H9 (cell line): ENCODE data around the gene PROSER3. TPM values are rescaled to one million over a fixed set of nuclear protein-coding genes. Genes with fewer than 3 reads are reported as not detected.

Source experiments
- DNase-seq: peaks from one replicate; pipeline ENCODE4 v3.0.0-alpha.2; 2017
- H2AFZ ChIP-seq: one replicate; pipeline ENCODE4 v1.6.1; 2013; ENCODE audit warnings: mild to moderate bottlenecking, low read length, control low read depth, moderate library complexity
- H2AK5ac ChIP-seq: 2 replicates; pipeline ENCODE4 v1.6.1; 2013; ENCODE audit warnings: low read length, control low read depth, mixed read lengths; ENCODE audit not compliant: insufficient read length
- H2BK120ac ChIP-seq: one replicate; pipeline ENCODE4 v1.6.1; 2013; ENCODE audit warnings: low read depth, mild to moderate bottlenecking, low read length, control low read depth, inconsistent platforms; ENCODE audit not compliant: poor library complexity, severe bottlenecking
- H2BK12ac ChIP-seq: 2 replicates; pipeline ENCODE4 v1.6.1; 2013; ENCODE audit warnings: low read length, control low read depth, mixed read lengths, low read depth; ENCODE audit not compliant: insufficient read length
- H2BK15ac ChIP-seq: 2 replicates; pipeline ENCODE4 v1.6.1; 2013; ENCODE audit warnings: low read depth, low read length, control low read depth
- H2BK20ac ChIP-seq: one replicate; pipeline ENCODE4 v1.6.1; 2013; ENCODE audit warnings: low read depth, mild to moderate bottlenecking, low read length, control low read depth, inconsistent platforms; ENCODE audit not compliant: poor library complexity, severe bottlenecking
- H2BK5ac ChIP-seq: 2 replicates; pipeline ENCODE4 v1.6.1; 2013; ENCODE audit warnings: low read length, control low read depth, mixed read lengths; ENCODE audit not compliant: insufficient read length
- H3K14ac ChIP-seq: 2 replicates; pipeline ENCODE4 v1.6.1; 2013; ENCODE audit warnings: low read length, control low read depth; ENCODE audit not compliant: insufficient read depth
- H3K18ac ChIP-seq: 2 replicates; pipeline ENCODE4 v1.6.1; 2013; ENCODE audit warnings: low read depth, mild to moderate bottlenecking, mixed read lengths, low read length, control low read depth; ENCODE audit not compliant: insufficient read length
- H3K23ac ChIP-seq: 2 replicates; pipeline ENCODE4 v1.6.1; 2013; ENCODE audit warnings: low read length, control low read depth, mixed read lengths, low read depth; ENCODE audit not compliant: insufficient read length
- H3K23me2 ChIP-seq: 2 replicates; pipeline ENCODE4 v1.6.1; 2013; ENCODE audit warnings: low read depth, mild to moderate bottlenecking, mixed read lengths, low read length, control low read depth; ENCODE audit not compliant: insufficient read length, poor library complexity, severe bottlenecking
- H3K27ac ChIP-seq: 2 replicates; pipeline ENCODE4 v1.5.1; 2013; ENCODE audit warnings: low read length, control low read depth, mixed read lengths, low read depth; ENCODE audit not compliant: insufficient read length
- H3K27me3 ChIP-seq: 2 replicates; pipeline ENCODE4 v1.6.1; 2013; ENCODE audit warnings: low read length, control low read depth, inconsistent platforms; ENCODE audit not compliant: insufficient read depth
- H3K4ac ChIP-seq: 2 replicates; pipeline ENCODE4 v1.6.1; 2013; ENCODE audit warnings: low read depth, mild to moderate bottlenecking, control low read depth, inconsistent platforms, low read length, moderate library complexity
- H3K4me1 ChIP-seq: 2 replicates; pipeline ENCODE4 v1.6.1; 2013; ENCODE audit warnings: low read length, control low read depth, inconsistent platforms; ENCODE audit not compliant: insufficient read depth
- H3K4me2 ChIP-seq: 2 replicates; pipeline ENCODE4 v1.6.1; 2013; ENCODE audit warnings: low read length, control low read depth, mixed read lengths; ENCODE audit not compliant: insufficient read length, insufficient read depth
- H3K56ac ChIP-seq: 2 replicates; pipeline ENCODE4 v1.6.1; 2013; ENCODE audit warnings: low read depth, mild to moderate bottlenecking, mixed read lengths, low read length, control low read depth; ENCODE audit not compliant: insufficient read length
- H3K79me1 ChIP-seq: 2 replicates; pipeline ENCODE4 v1.6.1; 2013; ENCODE audit warnings: low read depth, mild to moderate bottlenecking, moderate library complexity, low read length, control low read depth, inconsistent platforms; ENCODE audit not compliant: insufficient read depth, poor library complexity, severe bottlenecking
- H3K79me2 ChIP-seq: 2 replicates; pipeline ENCODE4 v1.6.1; 2013; ENCODE audit warnings: low read length, control low read depth, inconsistent platforms; ENCODE audit not compliant: insufficient read depth
- H3K9ac ChIP-seq: 2 replicates; pipeline ENCODE4 v1.6.1; 2013; ENCODE audit warnings: low read length, control low read depth, mixed read lengths; ENCODE audit not compliant: insufficient read length; ENCODE audit errors: extremely low read depth
- H3K9me3 ChIP-seq: one replicate; pipeline ENCODE4 v1.6.1; 2013; ENCODE audit warnings: low read depth, low read length, inconsistent platforms; ENCODE audit not compliant: control insufficient read depth
- H3T11ph ChIP-seq: one replicate; pipeline ENCODE4 v1.6.1; 2013; ENCODE audit warnings: mild to moderate bottlenecking, low read length, control low read depth, inconsistent platforms
- H4K20me1 ChIP-seq: one replicate; pipeline ENCODE4 v1.6.1; 2013; ENCODE audit not compliant: control insufficient read depth, insufficient read length, insufficient read depth
- H4K5ac ChIP-seq: 2 replicates; pipeline ENCODE4 v1.6.1; 2013; ENCODE audit warnings: low read depth, mild to moderate bottlenecking, mixed read lengths, low read length, control low read depth; ENCODE audit not compliant: insufficient read length
- H4K8ac ChIP-seq: replicated peaks from 2 replicates; pipeline ENCODE4 v1.6.1; 2013; ENCODE audit warnings: low read length, control low read depth, mixed read lengths, low read depth; ENCODE audit not compliant: insufficient read length
- H4K91ac ChIP-seq: 2 replicates; pipeline ENCODE4 v1.6.1; 2013; ENCODE audit warnings: low read depth, mild to moderate bottlenecking, moderate library complexity, mixed read lengths, low read length, control low read depth; ENCODE audit not compliant: insufficient read length
- H3K27ac Mint-ChIP-seq, 3 experiments: 2 replicates in 2 of 3; 3 replicates in 1 of 3; pipeline ENCODE4 v1.8.0; 2020 to 2021; ENCODE audit warnings: mixed read lengths in 3 of 3, mild to moderate bottlenecking in 1 of 3, moderate library complexity in 1 of 3
- H3K27me3 Mint-ChIP-seq: 2 replicates; pipeline ENCODE4 v1.8.0; 2021; ENCODE audit warnings: low read depth, mild to moderate bottlenecking, moderate library complexity, mixed read lengths
- H3K36me3 Mint-ChIP-seq, 3 experiments: 2 replicates in 2 of 3; 3 replicates in 1 of 3; pipeline ENCODE4 v1.8.0; 2020 to 2021; ENCODE audit warnings: low read depth in 3 of 3, mixed read lengths in 3 of 3; ENCODE audit not compliant: insufficient read depth in 1 of 3
- H3K4me1 Mint-ChIP-seq, 2 experiments: 2 replicates each; pipeline ENCODE4 v1.8.0; 2020; ENCODE audit warnings: mixed read lengths in 2 of 2
- H3K4me3 Mint-ChIP-seq, 2 experiments: 2 replicates in 1 of 2; 3 replicates in 1 of 2; pipeline ENCODE4 v1.8.0; 2020 to 2021; ENCODE audit warnings: mild to moderate bottlenecking in 2 of 2, mixed read lengths in 2 of 2, moderate library complexity in 1 of 2
- H3K9me3 Mint-ChIP-seq, 2 experiments: 2 replicates in 1 of 2; 3 replicates in 1 of 2; pipeline ENCODE4 v1.8.0; 2020; ENCODE audit warnings: mild to moderate bottlenecking in 2 of 2, mixed read lengths in 2 of 2, moderate library complexity in 1 of 2
- CTCF ChIP-seq: fragments of 200-600 bp; sonication (generic); conservative IDR thresholded peaks from 3 replicates; pipeline ENCODE4 v1.8.0; 2021; ENCODE audit warnings: antibody characterized with exemption, mild to moderate bottlenecking
- WGBS: extraction: QIAGEN DNeasy Blood & Tissue Kit; methylation state at CpG from one replicate; pipeline ENCODE4 v1.1.7; 2013; ENCODE audit warnings: missing lambda C conversion rate, low lambda C conversion rate, mixed read lengths; ENCODE audit not compliant: insufficient read length; ENCODE audit errors: extremely low coverage; 5-methylcytosine and 5-hydroxymethylcytosine counted together
- total RNA-seq: library from RNA; stranded (reverse); gene quantifications from 2 replicates; pipeline ENCODE4 v1.2.1, GENCODE V29; 2021

The PROSER3 gene
- total RNA-seq, 1 experiment from 2014 or later, result 29.1 TPM

GRCh38 chr19:35764432-35765315 lies 6.7 kb downstream of the PROSER3 start:
- WGBS, result no CpG with 5 or more reads among the region's 17 CpGs
- Mint-ChIP-seq H3K27me3 (peaks cover 2% of the 10 kb centered on the region; the same call in 1 of the 2 replicates), H3K27ac (no peak overlapping the region), H3K4me1 (peaks cover 7 to 8% of the 10 kb centered on the region in 2 experiments), H3K4me3 (no peak overlapping the region; a peak in 1 of 5 replicates), H3K9me3 (no peaks in the 10 kb centered on the region), H3K36me3 (peaks cover 9 to 48% (median 47%) of the 10 kb centered on the region in 3 experiments)
- Histone ChIP-seq H3K4me2 (no peak overlapping the region), H3K4me1 (no peaks in the 10 kb centered on the region), H3K79me1 (no peaks in the 10 kb centered on the region), H3K4ac (no peak overlapping the region), H3T11ph (no peak overlapping the region), H2BK120ac (no peak overlapping the region), H3K79me2 (no peaks in the 10 kb centered on the region), H2BK20ac (no peak overlapping the region), H2BK12ac (no peak overlapping the region), H3K23me2 (no peaks in the 10 kb centered on the region), H3K23ac (no peak overlapping the region), H2BK15ac (no peak overlapping the region), H3K9ac (no peak overlapping the region), H4K20me1 (no peaks in the 10 kb centered on the region), H4K5ac (no peak overlapping the region), H4K91ac (no peak overlapping the region), H3K14ac (no peak overlapping the region), H3K27ac (no peak overlapping the region), H2AK5ac (no peak overlapping the region), H3K18ac (no peak overlapping the region), H3K9me3 (no peaks in the 10 kb centered on the region), H2BK5ac (no peak overlapping the region), H3K56ac (no peak overlapping the region), H4K8ac (no peak overlapping the region), H3K27me3 (no peaks in the 10 kb centered on the region), H2AFZ (no peak overlapping the region)
- TF ChIP-seq CTCF, result no peak
- DNase-seq, result peak; percentile 19
